CD4-positive, alpha-beta T cell (primary cell): ENCODE results near the gene LRRC74A. TPM values are rescaled to one million over a fixed set of nuclear protein-coding genes. Genes with fewer than 3 reads are reported as not detected.

Source experiments
- ATAC-seq: fragments of 200-7000 bp; cut with Tn5 transposase; one replicate; pipeline ENCODE4 v1.10.0; 2022; ENCODE audit warnings: mild to moderate bottlenecking; ENCODE audit not compliant: poor library complexity
- CTCF ChIA-PET: fragments of 350-600 bp; sonication (Branson Sonifier 250); formaldehyde crosslinking; loops from one replicate; lab custom pipeline; 2021; ENCODE audit warnings: antibody characterized with exemption, inconsistent platforms; lab: Charles Lee
- POLR2A ChIA-PET: fragments of 350-600 bp; sonication (Branson Sonifier 250); formaldehyde crosslinking; loops from one replicate; lab custom pipeline; 2021; ENCODE audit warnings: antibody characterized with exemption, inconsistent platforms; lab: Charles Lee
- DNase-seq, 14 experiments: peaks; one replicate each; pipeline ENCODE4 v3.0.0-alpha.2; 2013 to 2020; ENCODE audit warnings: mixed read lengths in 2 of 14
- H3K27ac ChIP-seq, 2 donors: one replicate each; pipeline versions ENCODE4 v1.5.1 to v1.7.0; 2013; ENCODE audit warnings: low read length in 2 of 2, low read depth in 1 of 2, mild to moderate bottlenecking in 1 of 2
- H3K27me3 ChIP-seq, 2 experiments: 1 replicate in 1 of 2; 2 replicates in 1 of 2; pipeline versions ENCODE4 v1.6.1 to v1.7.0; 2013; ENCODE audit warnings: low read length in 2 of 2, control low read depth in 1 of 2, mild to moderate bottlenecking in 1 of 2, moderate library complexity in 1 of 2; ENCODE audit not compliant: insufficient read depth in 2 of 2, control insufficient read depth in 1 of 2
- H3K36me3 ChIP-seq: one replicate; pipeline ENCODE4 v1.6.1; 2013; ENCODE audit warnings: low read length, control low read depth; ENCODE audit not compliant: insufficient read depth
- H3K4me1 ChIP-seq: one replicate; pipeline ENCODE4 v1.6.1; 2013; ENCODE audit warnings: low read length, control low read depth; ENCODE audit not compliant: insufficient read depth
- H3K4me3 ChIP-seq: one replicate; pipeline ENCODE4 v1.5.1; 2013; ENCODE audit warnings: mild to moderate bottlenecking, low read length, moderate library complexity
- H3K9me3 ChIP-seq, 2 experiments: 1 replicate in 1 of 2; 2 replicates in 1 of 2; pipeline versions ENCODE4 v1.6.1 to v1.7.0; 2013; ENCODE audit warnings: low read length in 2 of 2, mild to moderate bottlenecking in 2 of 2, control low read depth in 1 of 2, moderate library complexity in 1 of 2; ENCODE audit not compliant: control insufficient read depth in 1 of 2, insufficient read depth in 1 of 2
- H3K27ac Mint-ChIP-seq: one replicate; pipeline ENCODE4 v1.8.0; 2020; ENCODE audit warnings: mixed read lengths
- H3K27me3 Mint-ChIP-seq: one replicate; pipeline ENCODE4 v1.8.0; 2021; ENCODE audit warnings: mixed read lengths
- H3K36me3 Mint-ChIP-seq: one replicate; pipeline ENCODE4 v1.8.0; 2021; ENCODE audit warnings: low read depth, mixed read lengths
- H3K4me1 Mint-ChIP-seq: one replicate; pipeline ENCODE4 v1.8.0; 2021; ENCODE audit warnings: low read depth, mixed read lengths
- H3K4me3 Mint-ChIP-seq: one replicate; pipeline ENCODE4 v1.8.0; 2020; ENCODE audit warnings: mild to moderate bottlenecking, mixed read lengths
- H3K9me3 Mint-ChIP-seq: one replicate; pipeline ENCODE4 v1.8.0; 2020; ENCODE audit warnings: mixed read lengths
- CTCF ChIP-seq: fragments of 200-600 bp; IDR thresholded peaks from one replicate; pipeline ENCODE4 v1.8.0; 2022; ENCODE audit warnings: antibody characterized with exemption, mild to moderate bottlenecking
- intact Hi-C, 2 experiments: fragments of 100-400 bp; cut with DNase I in 1 of 2; cut with micrococcal nuclease in 1 of 2; formaldehyde crosslinking; loops; one replicate each; pipeline versions ENCODE4 v1.15.1 to v1.9.0; 2023 to 2025; cut with DNase I, micrococcal nuclease
- total RNA-seq, 174 experiments: library from RNA in 2 of 174; stranded (reverse) in 2 of 174; gene quantifications; one replicate each; pipeline ENCODE4 v1.2.3 and lab custom pipeline; 2021 to 2026

LRRC74A gene
- total RNA-seq, 2 experiments from 2014 or later, result not detected

- ChIA-PET POLR2A (no interaction called here), CTCF (interaction anchor here (1.3 kb wide), 1 partner anchor 24 kb away, joined by 3 read pairs; no protein-coding TSS in a partner anchor)
- H3K9me3 Mint-ChIP-seq, result no peaks in the 10 kb centered on the region
- no peak overlapping the region for H3K27ac Mint-ChIP-seq
- ATAC-seq (no peak), DNase-seq (no peak)
- Histone ChIP-seq H3K4me3 (no peak overlapping the region), H3K27me3 (no peaks in the 10 kb centered on the region), H3K9me3 (no peaks in the 10 kb centered on the region), H3K36me3 (no peaks in the 10 kb centered on the region), H3K27ac (no peak overlapping the region), H3K4me1 (peaks cover 11% of the 10 kb centered on the region)
- intact Hi-C loops, result no loop called here
- H3K4me1 Mint-ChIP-seq, result peaks cover 9% of the 10 kb centered on the region
- no peaks in the 10 kb centered on the region for H3K36me3 Mint-ChIP-seq
- no peak overlapping the region for H3K4me3 Mint-ChIP-seq
- no peak for TF ChIP-seq CTCF
- H3K27me3 Mint-ChIP-seq, result peaks cover 15% of the 10 kb centered on the region
Measured at GRCh38 chr14:76848879-76849278, 22.7 kb downstream of the LRRC74A start.

- no peak overlapping the region for H3K4me3 Mint-ChIP-seq
- H3K27me3 ChIP-seq, result peaks cover 0 to 5% of the 10 kb centered on the region in 2 experiments
- TF ChIP-seq CTCF, result no peak
- POLR2A ChIA-PET, result no interaction called here
- H3K36me3 ChIP-seq, result no peaks in the 10 kb centered on the region
- no peaks in the 10 kb centered on the region for H3K9me3 ChIP-seq
- H3K4me1 Mint-ChIP-seq, result no peaks in the 10 kb centered on the region
- no peaks in the 10 kb centered on the region for H3K9me3 Mint-ChIP-seq
- intact Hi-C loops, result loop anchor here in 1 of 2 experiments (10.0 kb wide), 1 partner anchor 140 kb away; no protein-coding TSS in a partner anchor
- no peak overlapping the region for H3K4me3 ChIP-seq
- CTCF ChIA-PET, result no interaction called here
- ATAC-seq (no peak), DNase-seq (no peak)
- H3K27ac Mint-ChIP-seq, result no peak overlapping the region
- no peaks in the 10 kb centered on the region for H3K4me1 ChIP-seq
- no peak overlapping the region for H3K27ac ChIP-seq
- no peaks in the 10 kb centered on the region for H3K36me3 Mint-ChIP-seq
- peaks cover 10% of the 10 kb centered on the region for H3K27me3 Mint-ChIP-seq
Measured at GRCh38 chr14:76855066-76855465, 28.9 kb downstream of the LRRC74A start.

- TF ChIP-seq CTCF, result no peak
- Mint-ChIP-seq H3K9me3 (no peaks in the 10 kb centered on the region), H3K4me3 (no peak overlapping the region), H3K27me3 (peaks cover 10% of the 10 kb centered on the region), H3K4me1 (no peaks in the 10 kb centered on the region), H3K27ac (no peak overlapping the region), H3K36me3 (no peaks in the 10 kb centered on the region)
- Histone ChIP-seq H3K4me1 (no peaks in the 10 kb centered on the region), H3K36me3 (no peaks in the 10 kb centered on the region), H3K4me3 (no peak overlapping the region), H3K27me3 (peaks cover 0 to 5% of the 10 kb centered on the region in 2 experiments), H3K9me3 (no peaks in the 10 kb centered on the region), H3K27ac (no peak overlapping the region)
- DNase-seq (no peak), ATAC-seq (no peak)
- intact Hi-C loops, result loop anchor here in 1 of 2 experiments (10.0 kb wide), 1 partner anchor 142 kb away; no protein-coding TSS in a partner anchor
- ChIA-PET CTCF (no interaction called here), POLR2A (no interaction called here)
Measured at GRCh38 chr14:76856769-76857168, 30.6 kb downstream of the LRRC74A start.
